Fibroblast of lung (primary cell): Measurements from ENCODE around the gene DIP2C. TPM values are rescaled to one million over a fixed set of nuclear protein-coding genes. Genes with fewer than 3 reads are reported as not detected.

Experiments used
- DNase-seq, 2 donors: peaks; one replicate each; pipeline versions ENCODE4 v3.0.0 to v3.0.0-alpha.2; 2010; ENCODE audit warnings: low read depth in 2 of 2
- H2AFZ ChIP-seq: 2 replicates; pipeline ENCODE4 v1.5.1; 2012; ENCODE audit warnings: low read length, control low read depth, inconsistent platforms
- H3K27ac ChIP-seq: 2 replicates; pipeline ENCODE4 v1.5.1; 2011; ENCODE audit warnings: low read length, control low read depth; ENCODE audit not compliant: insufficient read depth
- H3K27me3 ChIP-seq: 2 replicates; pipeline ENCODE4 v1.5.1; 2011; ENCODE audit warnings: mild to moderate bottlenecking, low read length; ENCODE audit not compliant: control insufficient read depth, insufficient read depth
- H3K36me3 ChIP-seq: 2 replicates; pipeline ENCODE4 v1.5.1; 2011; ENCODE audit warnings: low read length; ENCODE audit not compliant: control insufficient read depth, insufficient read depth
- H3K4me1 ChIP-seq: 2 replicates; pipeline ENCODE4 v1.5.1; 2011; ENCODE audit warnings: low read length; ENCODE audit not compliant: control insufficient read depth, insufficient read depth; ENCODE audit errors: extremely low read depth
- H3K4me2 ChIP-seq: 2 replicates; pipeline ENCODE4 v1.5.1; 2011; ENCODE audit warnings: low read length, control low read depth; ENCODE audit not compliant: insufficient read depth; ENCODE audit errors: extremely low read depth
- H3K4me3 ChIP-seq, 4 experiments: fragments of 200-600 bp in 1 of 4; sonication (generic) in 1 of 4; replicated peaks in 1 of 4; 2 replicates each; pipeline ENCODE4 v1.5.1; 2011 to 2016; ENCODE audit warnings: low read length in 4 of 4, low read depth in 3 of 4, mild to moderate bottlenecking in 3 of 4, control low read depth in 2 of 4, inconsistent platforms in 1 of 4, mixed read lengths in 1 of 4; ENCODE audit not compliant: insufficient read depth in 1 of 4; ENCODE audit errors: control extremely low read depth in 1 of 4
- H3K79me2 ChIP-seq: 2 replicates; pipeline ENCODE4 v1.5.1; 2012; ENCODE audit warnings: mild to moderate bottlenecking, low read length, inconsistent platforms; ENCODE audit not compliant: control insufficient read depth, insufficient read depth
- H3K9ac ChIP-seq: 2 replicates; pipeline ENCODE4 v1.5.1; 2011; ENCODE audit warnings: mild to moderate bottlenecking, low read length, control low read depth; ENCODE audit not compliant: insufficient read depth
- H3K9me3 ChIP-seq: 2 replicates; pipeline ENCODE4 v1.5.1; 2012; ENCODE audit warnings: low read depth, low read length; ENCODE audit not compliant: control insufficient read depth, insufficient read depth
- H4K20me1 ChIP-seq: 2 replicates; pipeline ENCODE4 v1.5.1; 2011; ENCODE audit warnings: low read length; ENCODE audit not compliant: control insufficient read depth, insufficient read depth; ENCODE audit errors: extremely low read depth
- CTCF ChIP-seq, 2 donors: IDR thresholded peaks in 1 of 2; conservative IDR thresholded peaks in 1 of 2; 1 replicate in 1 of 2; 2 replicates in 1 of 2; pipeline ENCODE4 v1.5.1; 2011 to 2012; ENCODE audit warnings: low read length in 2 of 2, control low read depth in 1 of 2, inconsistent platforms in 1 of 2, low read depth in 1 of 2, mild to moderate bottlenecking in 1 of 2
- EZH2 ChIP-seq: IDR thresholded peaks from 2 replicates; pipeline ENCODE4 v1.5.1; 2012; ENCODE audit warnings: low read length, control low read depth, mild to moderate bottlenecking; ENCODE audit errors: missing control alignments
- polyA plus RNA-seq, 2 donors: library from polyadenylated mRNA; depleted of rRNA in 1 of 2; stranded (reverse) in 1 of 2; unstranded in 1 of 2; fragments of >200 nt; gene quantifications; 2 replicates each; pipeline ENCODE4 v1.2.1, GENCODE V29; 2011 to 2012; ENCODE audit warnings: missing spikeins in 1 of 2
- total RNA-seq: library from RNA; depleted of rRNA; stranded (reverse); fragments of >200 nt; gene quantifications from 2 replicates; pipeline ENCODE4 v1.2.1, GENCODE V29; 2014

Gene DIP2C
- total and polyA plus RNA-seq, 2 donors (not counting 1 experiment from before 2014, with no cell fraction given): 10.7 to 18.3 TPM

GRCh38 chr10:351770-352334, 337.6 kb downstream of the DIP2C start:
- Histone ChIP-seq H3K27ac (no peak overlapping the region), H2AFZ (no peak overlapping the region), H3K79me2 (no peaks in the 10 kb centered on the region), H3K9me3 (no peaks in the 10 kb centered on the region), H3K4me3 (no peak overlapping the region), H4K20me1 (no peaks in the 10 kb centered on the region), H3K27me3 (no peaks in the 10 kb centered on the region), H3K9ac (no peak overlapping the region), H3K4me1 (no peaks in the 10 kb centered on the region), H3K36me3 (peaks cover 11% of the 10 kb centered on the region), H3K4me2 (no peak overlapping the region)
- no peak for DNase-seq
- no peak for TF ChIP-seq CTCF (conservative IDR thresholded peaks at IDR 0.05 in 1 of 2, IDR thresholded peaks at IDR 0.05 in 1 of 2; ENCODE audit: low read depth in 1 of 2, low read length in 2 of 2)
- TF ChIP-seq EZH2: no peak

- Histone ChIP-seq H3K4me2 (no peak overlapping the region), H2AFZ (no peak overlapping the region), H4K20me1 (no peaks in the 10 kb centered on the region), H3K9me3 (no peaks in the 10 kb centered on the region), H3K4me1 (no peaks in the 10 kb centered on the region), H3K4me3 (no peak overlapping the region), H3K79me2 (no peaks in the 10 kb centered on the region), H3K27me3 (no peaks in the 10 kb centered on the region), H3K36me3 (peaks cover 11% of the 10 kb centered on the region), H3K27ac (no peak overlapping the region), H3K9ac (no peak overlapping the region)
- TF ChIP-seq EZH2: no peak
- no peak for TF ChIP-seq CTCF (conservative IDR thresholded peaks at IDR 0.05 in 1 of 2, IDR thresholded peaks at IDR 0.05 in 1 of 2; ENCODE audit: low read depth in 1 of 2, low read length in 2 of 2)
- DNase-seq: no peak
These were observed 338.4 kb downstream of the DIP2C start for GRCh38 chr10:350981-351501.

- peaks cover 14% of the 10 kb centered on the region for H3K36me3 ChIP-seq
- H3K27ac ChIP-seq: no peak overlapping the region
- H3K4me3 ChIP-seq: no peak overlapping the region
- no peaks in the 10 kb centered on the region for H3K9me3 ChIP-seq
- no peak overlapping the region for H3K4me2 ChIP-seq
- H3K27me3 ChIP-seq: no peaks in the 10 kb centered on the region
- H2AFZ ChIP-seq: no peak overlapping the region
- no peak for TF ChIP-seq CTCF (conservative IDR thresholded peaks at IDR 0.05 in 1 of 2, IDR thresholded peaks at IDR 0.05 in 1 of 2; ENCODE audit: low read depth in 1 of 2, low read length in 2 of 2)
- TF ChIP-seq EZH2: no peak
- no peaks in the 10 kb centered on the region for H3K4me1 ChIP-seq
- H3K79me2 ChIP-seq: no peaks in the 10 kb centered on the region
- H4K20me1 ChIP-seq: no peaks in the 10 kb centered on the region
- no peak overlapping the region for H3K9ac ChIP-seq
- no peak for DNase-seq
These were observed 340.4 kb downstream of the DIP2C start for GRCh38 chr10:349081-349480.
